Endothelial cell of umbilical vein (primary cell): ENCODE measurements around the gene OR10G2. TPM values are rescaled to one million over a fixed set of nuclear protein-coding genes. Genes with fewer than 3 reads are reported as not detected.
"Not testable (repeated sequence)": the region's sequence is repeated elsewhere in the genome, so short reads cannot be mapped to it uniquely, and the experiment has no call there.

Experiments used
- BruUV-seq: library from RNA; stranded (reverse); fragments of 400-500 nt; replicated peaks from 2 replicates; lab custom pipeline; 2021; lab: Mats Ljungman, UMichigan
- CTCF ChIA-PET: fragments of 300-600, 350-600 bp; sonication (Branson Sonifier 250); formaldehyde crosslinking; loops from one replicate; lab custom pipeline; 2021; ENCODE audit warnings: antibody characterized with exemption, inconsistent platforms; lab: Charles Lee
- POLR2A ChIA-PET: fragments of 300-600, 350-600 bp; sonication (Branson Sonifier 250); formaldehyde crosslinking; loops from one replicate; lab custom pipeline; 2021; ENCODE audit warnings: antibody characterized with exemption, inconsistent platforms; lab: Charles Lee
- DNase-seq: peaks from one replicate; pipeline ENCODE4 v3.0.0-alpha.2; 2011; ENCODE audit warnings: low read depth, low spot score
- FAIRE-seq: peaks from 2 replicates; lab custom pipeline; 2011; peaks lifted over from hg19 to GRCh38; lab: Jason Lieb, UNC
- H2AFZ ChIP-seq: 2 replicates; pipeline ENCODE4 v1.6.0; 2012; ENCODE audit warnings: low read depth, low read length, control low read depth, inconsistent platforms
- H3K27ac ChIP-seq: 2 replicates; pipeline ENCODE4 v1.5.1; 2011; ENCODE audit warnings: low read depth, mild to moderate bottlenecking, control low read depth, low read length, moderate library complexity; ENCODE audit not compliant: insufficient read depth
- H3K27me3 ChIP-seq, 2 experiments: 2 replicates each; pipeline versions ENCODE4 v1.6.0 to v1.6.1; 2011; ENCODE audit warnings: low read length in 2 of 2, mixed read lengths in 1 of 2; ENCODE audit not compliant: control insufficient read depth in 2 of 2, insufficient read depth in 2 of 2
- H3K36me3 ChIP-seq, 2 experiments: 2 replicates in 1 of 2; 3 replicates in 1 of 2; pipeline ENCODE4 v1.5.1; 2011; ENCODE audit warnings: low read length in 2 of 2, mild to moderate bottlenecking in 1 of 2, moderate library complexity in 1 of 2; ENCODE audit not compliant: control insufficient read depth in 2 of 2, insufficient read depth in 2 of 2; ENCODE audit errors: extremely low read depth in 1 of 2
- H3K4me1 ChIP-seq: 3 replicates; pipeline ENCODE4 v1.5.1; 2011; ENCODE audit warnings: mild to moderate bottlenecking, low read length; ENCODE audit not compliant: control insufficient read depth, insufficient read depth; ENCODE audit errors: extremely low read depth
- H3K4me2 ChIP-seq: 2 replicates; pipeline ENCODE4 v1.6.1; 2011; ENCODE audit warnings: low read length, control low read depth, mixed read lengths; ENCODE audit not compliant: insufficient read depth
- H3K4me3 ChIP-seq, 3 experiments: fragments of 200-600 bp in 1 of 3; sonication (generic), shearing (Covaris generic) in 1 of 3; replicated peaks in 1 of 3; 2 replicates each; pipeline ENCODE4 v1.5.1; 2011 to 2016; ENCODE audit warnings: control low read depth in 3 of 3, low read length in 3 of 3, mild to moderate bottlenecking in 2 of 3, inconsistent platforms in 1 of 3, low read depth in 1 of 3, moderate library complexity in 1 of 3; ENCODE audit not compliant: insufficient read depth in 1 of 3
- H3K79me2 ChIP-seq: 2 replicates; pipeline ENCODE4 v1.6.0; 2012; ENCODE audit warnings: low read length, inconsistent platforms; ENCODE audit not compliant: control insufficient read depth, insufficient read depth
- H3K9ac ChIP-seq: replicated peaks from 2 replicates; pipeline ENCODE3; 2011; ENCODE audit warnings: low read length, control low read depth; ENCODE audit not compliant: insufficient read depth; ENCODE audit errors: extremely low read depth
- H3K9me1 ChIP-seq: replicated peaks from 3 replicates; pipeline ENCODE4 v1.6.0; 2011; ENCODE audit warnings: mild to moderate bottlenecking, low read length; ENCODE audit not compliant: control insufficient read depth, insufficient read depth; ENCODE audit errors: extremely low read depth
- H3K9me3 ChIP-seq: replicated peaks from 2 replicates; pipeline ENCODE4 v1.5.1; 2012; ENCODE audit warnings: low read length, inconsistent platforms; ENCODE audit not compliant: control insufficient read depth, insufficient read depth
- H4K20me1 ChIP-seq: replicated peaks from 2 replicates; pipeline ENCODE3; 2011; ENCODE audit warnings: mild to moderate bottlenecking, low read length; ENCODE audit not compliant: control insufficient read depth, insufficient read depth; ENCODE audit errors: extremely low read depth
- EZH2 ChIP-seq: IDR thresholded peaks from 2 replicates; pipeline ENCODE4 v1.6.1; 2012; ENCODE audit warnings: borderline replicate concordance, low read depth, mild to moderate bottlenecking, moderate library complexity, low read length, inconsistent platforms; ENCODE audit not compliant: severe bottlenecking
- FOS ChIP-seq: IDR thresholded peaks from 2 replicates; pipeline ENCODE4 v1.6.1; 2011; ENCODE audit warnings: mild to moderate bottlenecking, low read length, moderate library complexity, borderline replicate concordance; ENCODE audit not compliant: insufficient read depth
- GATA2 ChIP-seq: IDR thresholded peaks from 2 replicates; pipeline ENCODE4 v1.7.0; 2011; ENCODE audit warnings: low read depth, mild to moderate bottlenecking, moderate library complexity, mixed read lengths, low read length; ENCODE audit not compliant: insufficient read length, insufficient read depth
- JUN ChIP-seq: IDR thresholded peaks from 2 replicates; pipeline ENCODE4 v1.6.1; 2011; ENCODE audit warnings: borderline replicate concordance, low read depth; ENCODE audit not compliant: insufficient read length, insufficient read depth
- MYC ChIP-seq: IDR thresholded peaks from one replicate; pipeline ENCODE4 v1.6.1; 2011; ENCODE audit warnings: mild to moderate bottlenecking, low read depth, low read length
- POLR2A ChIP-seq: IDR thresholded peaks from 2 replicates; pipeline ENCODE4 v1.6.1; 2012; ENCODE audit warnings: low read depth, mild to moderate bottlenecking, control low read depth, low read length
- POLR2AphosphoS5 ChIP-seq: IDR thresholded peaks from 2 replicates; pipeline ENCODE4 v1.6.1; 2012; ENCODE audit warnings: low read depth, mild to moderate bottlenecking, control low read depth, low read length, moderate library complexity; ENCODE audit not compliant: insufficient read depth
- dilution Hi-C: fragments of 300-500 bp; cut with MboI; formaldehyde crosslinking; loops from one replicate; pipeline ENCODE4 v1.15.0; 2019; ENCODE audit warnings: low sequenced_read_pairs; ENCODE audit not compliant: extremely low pct_ligation_motif_present
- intact Hi-C: fragments of 100-400 bp; cut with micrococcal nuclease; formaldehyde crosslinking; loops from one replicate; pipeline ENCODE4 v1.10.0; 2022
- polyA plus RNA-seq, 4 experiments: library from polyadenylated mRNA; depleted of rRNA in 3 of 4; stranded (reverse) in 3 of 4; unstranded in 1 of 4; fragments of >200 nt; gene quantifications; 2 replicates each; pipeline versions ENCODE4 v1.2.1 to v1.2.3, GENCODE V29; 2011 to 2012; ENCODE audit warnings: missing spikeins in 1 of 4
- total RNA-seq: library from RNA; stranded (reverse); gene quantifications from 2 replicates; pipeline ENCODE4 v1.2.3, GENCODE V29; 2021
- TF ChIP-seq, protein P1 (sequence below): IDR thresholded peaks from 2 replicates; pipeline ENCODE4 v1.6.1; 2011; ENCODE audit not compliant: insufficient read depth, insufficient read length
- TF ChIP-seq, protein P2 (sequence below), 2 donors: IDR thresholded peaks; 1 replicate in 1 of 2; 2 replicates in 1 of 2; pipeline ENCODE4 v1.5.1; 2011; ENCODE audit warnings: low read length in 2 of 2, mild to moderate bottlenecking in 2 of 2, moderate library complexity in 2 of 2, control low read depth in 1 of 2, inconsistent platforms in 1 of 2, low read depth in 1 of 2; ENCODE audit not compliant: insufficient read depth in 1 of 2; ENCODE audit errors: extremely low read depth in 1 of 2

OR10G2 gene
- total and polyA plus RNA-seq, 2 donors (not counting 3 experiments of a cell fraction or from before 2014, with no cell fraction given): not detected

DNA sequence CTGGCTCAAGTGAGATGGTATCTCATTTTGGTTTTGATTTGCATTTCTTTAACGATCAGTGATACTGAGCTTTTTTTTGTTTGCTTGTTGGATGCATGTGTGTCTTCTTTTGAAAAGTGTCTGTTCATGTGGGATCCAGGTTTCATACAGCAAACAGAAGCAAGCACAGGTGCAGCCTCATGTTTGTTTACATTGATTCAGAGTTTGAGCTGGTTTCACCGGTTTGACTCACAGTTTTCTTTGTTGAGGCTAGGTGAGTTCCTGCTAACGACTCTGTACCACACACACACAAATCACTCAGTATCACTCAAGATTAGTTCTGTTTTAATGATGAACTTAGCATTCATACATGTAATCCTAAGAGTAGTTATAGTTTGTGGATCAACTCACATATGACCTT lies 3.7 kb downstream of the OR10G2 start:
- no peaks in the 10 kb centered on the region for H3K79me2 ChIP-seq
- no peaks in the 10 kb centered on the region for H3K9me1 ChIP-seq
- H3K36me3 ChIP-seq: no peaks in the 10 kb centered on the region
- no peaks in the 10 kb centered on the region for H4K20me1 ChIP-seq
- TF ChIP-seq, protein P1, sequence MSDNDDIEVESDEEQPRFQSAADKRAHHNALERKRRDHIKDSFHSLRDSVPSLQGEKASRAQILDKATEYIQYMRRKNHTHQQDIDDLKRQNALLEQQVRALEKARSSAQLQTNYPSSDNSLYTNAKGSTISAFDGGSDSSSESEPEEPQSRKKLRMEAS: no peak
- TF ChIP-seq POLR2AphosphoS5 (no peak), JUN (no peak), EZH2 (no peak), MYC (no peak), POLR2A (no peak), GATA2 (no peak), FOS (no peak)
- TF ChIP-seq, protein P2, sequence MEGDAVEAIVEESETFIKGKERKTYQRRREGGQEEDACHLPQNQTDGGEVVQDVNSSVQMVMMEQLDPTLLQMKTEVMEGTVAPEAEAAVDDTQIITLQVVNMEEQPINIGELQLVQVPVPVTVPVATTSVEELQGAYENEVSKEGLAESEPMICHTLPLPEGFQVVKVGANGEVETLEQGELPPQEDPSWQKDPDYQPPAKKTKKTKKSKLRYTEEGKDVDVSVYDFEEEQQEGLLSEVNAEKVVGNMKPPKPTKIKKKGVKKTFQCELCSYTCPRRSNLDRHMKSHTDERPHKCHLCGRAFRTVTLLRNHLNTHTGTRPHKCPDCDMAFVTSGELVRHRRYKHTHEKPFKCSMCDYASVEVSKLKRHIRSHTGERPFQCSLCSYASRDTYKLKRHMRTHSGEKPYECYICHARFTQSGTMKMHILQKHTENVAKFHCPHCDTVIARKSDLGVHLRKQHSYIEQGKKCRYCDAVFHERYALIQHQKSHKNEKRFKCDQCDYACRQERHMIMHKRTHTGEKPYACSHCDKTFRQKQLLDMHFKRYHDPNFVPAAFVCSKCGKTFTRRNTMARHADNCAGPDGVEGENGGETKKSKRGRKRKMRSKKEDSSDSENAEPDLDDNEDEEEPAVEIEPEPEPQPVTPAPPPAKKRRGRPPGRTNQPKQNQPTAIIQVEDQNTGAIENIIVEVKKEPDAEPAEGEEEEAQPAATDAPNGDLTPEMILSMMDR (IDR thresholded peaks at IDR 0.05; ENCODE audit: extremely low read depth in 1 of 2, insufficient read depth in 1 of 2, low read depth in 1 of 2, low read length in 2 of 2): no peak
- no peaks in the 10 kb centered on the region for H3K9me3 ChIP-seq
- no peak overlapping the region for H2AFZ ChIP-seq
- no peak overlapping the region for H3K27ac ChIP-seq
- intact Hi-C loops: no loop called here
- FAIRE-seq (no peak), DNase-seq (no peak)
- ChIA-PET POLR2A (no interaction called here), CTCF (no interaction called here)
- no peak overlapping the region for H3K4me2 ChIP-seq
- H3K4me1 ChIP-seq: no peaks in the 10 kb centered on the region
- no peak overlapping the region for H3K9ac ChIP-seq
- dilution Hi-C loops: no loop called here
- H3K4me3 ChIP-seq: no peak overlapping the region
- no peaks in the 10 kb centered on the region for H3K27me3 ChIP-seq
- no TSS peak for BruUV-seq

DNA sequence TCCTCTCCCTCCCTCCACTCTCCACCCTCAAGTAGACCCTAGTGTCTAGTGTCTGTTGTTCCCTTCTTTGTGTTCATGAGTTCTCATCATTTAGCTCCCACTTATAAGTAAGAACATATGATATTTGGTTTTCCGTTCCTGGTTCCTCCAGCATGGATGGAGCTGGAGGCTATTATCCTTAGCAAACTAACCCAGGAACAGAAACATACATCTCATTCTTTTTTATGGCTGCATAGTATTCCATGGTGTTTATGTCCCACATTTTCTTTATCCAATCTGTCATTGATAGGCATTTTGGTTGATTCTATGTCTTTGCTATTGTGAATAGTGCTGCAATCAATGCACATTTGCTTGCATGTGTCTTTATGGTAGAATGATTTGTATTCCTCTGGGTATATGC lies 4.2 kb downstream of the OR10G2 start:
- CTCF ChIA-PET, H3K79me2 ChIP-seq, H3K9me1 ChIP-seq, dilution Hi-C loops, H3K4me2 ChIP-seq, H3K36me3 ChIP-seq, FAIRE-seq, BruUV-seq, H3K4me1 ChIP-seq, H3K27me3 ChIP-seq, H3K27ac ChIP-seq, H2AFZ ChIP-seq, H4K20me1 ChIP-seq, POLR2A ChIA-PET, DNase-seq, H3K4me3 ChIP-seq, H3K9me3 ChIP-seq, H3K9ac ChIP-seq, intact Hi-C loops: not testable (repeated sequence)
